ENCODE data around the gene IL31RA.
"Not testable (repeated sequence)": the region's sequence is repeated elsewhere in the genome, so short reads cannot be mapped to it uniquely, and the experiment has no call there.

IL31RA gene

DNA sequence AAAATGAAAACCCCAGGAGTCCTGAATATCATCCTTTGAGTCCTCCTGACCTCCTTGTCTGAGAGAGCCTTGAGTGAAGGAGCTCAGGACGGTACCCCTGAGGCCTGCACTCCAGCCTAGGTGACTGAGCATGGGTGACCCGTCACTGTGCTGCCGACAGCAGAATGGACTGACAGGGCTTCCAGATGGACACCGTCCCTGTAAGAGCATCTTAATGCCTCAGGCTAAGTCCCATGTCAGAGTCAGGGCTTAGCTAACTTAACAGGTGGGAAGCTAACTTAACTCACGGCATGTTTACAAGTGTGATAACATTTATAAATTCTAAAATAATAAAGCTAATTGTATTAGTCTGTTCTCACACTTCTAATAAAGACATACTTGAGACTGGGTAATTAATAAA lies 75.3 kb downstream of the IL31RA start:
- DNase-seq (ENCODE audit: low spot score) = no peak

DNA sequence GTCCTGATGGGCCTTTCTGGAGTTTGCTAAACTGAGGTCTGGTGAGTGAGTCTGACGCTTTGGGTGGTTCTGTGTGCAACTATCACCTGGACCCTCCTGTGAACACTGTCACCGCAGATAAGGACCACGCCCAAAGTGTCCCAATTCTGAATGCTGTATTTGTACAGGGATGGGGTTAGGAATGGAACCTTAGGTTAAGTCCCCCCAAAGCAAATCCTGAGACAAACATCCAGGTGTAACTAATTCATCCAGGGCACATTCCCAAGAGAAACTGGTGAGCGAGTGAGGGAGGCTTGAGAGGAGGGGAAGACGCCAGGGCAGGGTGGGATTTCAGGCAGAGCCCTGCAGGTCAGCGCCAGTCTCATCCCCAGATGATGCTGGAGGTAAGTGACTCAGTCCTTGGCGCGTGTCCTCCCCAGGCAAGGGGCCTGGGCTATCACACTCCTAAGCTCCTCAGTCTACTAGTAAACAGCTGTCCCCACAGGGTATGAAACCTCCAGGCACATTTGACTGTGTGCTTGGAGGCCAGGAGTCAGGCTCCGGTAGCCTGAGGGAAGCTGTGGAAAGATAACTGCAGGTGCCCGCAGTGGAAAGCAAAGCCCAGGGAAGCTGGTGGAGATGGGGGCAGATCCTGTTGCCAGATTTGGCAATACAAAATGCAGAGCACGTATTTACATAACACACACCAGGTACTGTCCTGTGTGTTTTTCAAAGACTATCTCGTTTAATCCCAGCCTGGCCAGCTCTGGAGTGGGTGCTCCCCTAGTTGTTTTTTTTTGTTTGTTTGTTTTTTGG lies 76.9 kb downstream of the IL31RA start:
- DNase-seq (ENCODE audit: low spot score) = no peak

DNA sequence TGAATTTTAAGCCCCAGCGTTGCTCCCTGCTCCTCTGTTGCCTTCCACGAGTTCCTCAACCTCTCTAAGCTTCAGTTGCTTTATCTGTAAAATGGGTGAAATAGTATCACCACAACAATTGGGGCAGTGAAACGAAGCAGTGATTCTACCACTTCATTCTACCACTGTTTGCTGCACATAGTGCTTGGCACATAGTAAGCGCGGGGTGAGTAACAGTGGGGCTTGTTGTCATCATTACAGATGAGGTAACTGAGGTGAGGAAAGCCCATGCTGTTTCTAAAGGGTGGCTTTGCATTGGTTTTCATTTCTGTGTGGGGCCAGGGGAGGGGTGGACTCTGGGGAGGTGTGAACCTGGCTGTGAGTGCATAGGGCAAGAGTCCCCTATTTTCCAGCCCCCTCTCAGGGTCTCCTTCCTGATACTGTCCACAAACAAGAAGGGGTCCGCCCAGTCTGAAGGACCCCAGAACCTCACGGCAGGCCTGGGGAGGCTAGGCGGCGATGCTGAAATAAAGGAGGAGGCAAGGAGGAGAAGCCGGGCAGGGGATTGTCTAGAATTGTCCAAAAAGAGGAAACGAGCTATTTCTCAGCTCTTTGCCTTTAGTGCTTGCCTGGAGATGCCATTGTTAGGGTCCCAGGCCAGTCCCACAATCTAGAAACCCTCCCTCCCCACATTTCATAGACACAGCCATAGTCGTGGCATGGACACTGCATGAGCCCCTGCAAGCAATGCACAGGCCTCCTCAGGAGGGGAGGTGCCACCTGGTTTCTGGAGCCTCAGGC lies 78.1 kb downstream of the IL31RA start:
- DNase-seq (ENCODE audit: low spot score) = no peak

DNA sequence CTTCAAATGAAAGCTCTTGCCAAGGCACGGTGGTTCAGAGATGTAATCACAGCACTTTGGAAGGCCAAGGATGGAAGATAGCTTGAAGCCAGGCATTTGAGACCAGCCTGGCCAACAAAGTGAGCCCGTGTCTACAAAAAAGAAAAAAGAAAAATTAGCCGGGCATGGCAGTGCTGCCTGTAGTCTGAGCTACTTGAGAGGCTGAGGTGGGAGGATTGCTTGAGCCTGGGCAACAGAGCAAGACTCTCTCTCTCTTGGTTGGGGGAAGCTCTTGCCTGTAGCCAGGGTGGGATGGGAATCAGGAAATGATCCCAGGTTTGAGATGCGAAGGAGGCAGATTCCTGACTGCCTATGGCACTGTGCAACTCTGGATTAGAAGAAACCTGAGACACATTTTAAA lies 81.5 kb downstream of the IL31RA start:
- no peak for DNase-seq (ENCODE audit: low spot score)

DNA sequence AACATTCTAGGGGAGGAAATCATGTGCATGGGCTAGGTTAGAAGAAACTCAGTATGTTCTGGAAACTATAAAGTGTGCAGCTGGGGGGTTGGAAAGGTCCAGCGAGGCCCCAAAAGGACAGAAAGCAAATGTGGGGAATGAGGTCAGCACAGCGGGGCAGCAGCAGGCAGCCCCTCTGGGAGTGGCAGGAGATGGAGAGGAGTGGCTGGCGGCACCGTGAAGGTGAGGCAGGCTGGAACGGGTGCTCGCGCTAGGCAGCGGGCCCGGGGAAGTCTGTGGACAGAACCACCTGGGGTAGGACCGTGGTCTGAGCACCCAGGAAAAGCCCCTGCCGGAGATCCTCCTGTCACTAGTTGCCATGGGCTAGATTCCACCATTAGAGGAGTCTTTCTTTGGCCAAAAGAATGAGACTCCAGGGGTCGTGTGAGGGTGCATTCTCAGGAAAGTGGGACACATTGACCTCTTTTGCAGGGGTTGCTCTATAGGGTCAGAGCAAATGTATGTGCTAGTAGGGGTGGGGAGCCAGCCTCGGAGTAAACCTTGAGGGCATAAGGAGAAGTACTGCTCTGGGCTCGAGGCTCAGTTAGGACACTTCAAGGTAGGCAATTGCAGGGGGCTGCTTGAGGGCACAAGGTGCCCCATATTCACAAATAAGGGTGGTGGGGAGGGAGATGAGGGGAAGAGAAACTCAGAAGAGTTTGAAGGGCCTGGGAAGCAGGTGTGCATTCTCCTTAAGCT lies 82.4 kb downstream of the IL31RA start:
- no peak for DNase-seq (ENCODE audit: low spot score)

DNA sequence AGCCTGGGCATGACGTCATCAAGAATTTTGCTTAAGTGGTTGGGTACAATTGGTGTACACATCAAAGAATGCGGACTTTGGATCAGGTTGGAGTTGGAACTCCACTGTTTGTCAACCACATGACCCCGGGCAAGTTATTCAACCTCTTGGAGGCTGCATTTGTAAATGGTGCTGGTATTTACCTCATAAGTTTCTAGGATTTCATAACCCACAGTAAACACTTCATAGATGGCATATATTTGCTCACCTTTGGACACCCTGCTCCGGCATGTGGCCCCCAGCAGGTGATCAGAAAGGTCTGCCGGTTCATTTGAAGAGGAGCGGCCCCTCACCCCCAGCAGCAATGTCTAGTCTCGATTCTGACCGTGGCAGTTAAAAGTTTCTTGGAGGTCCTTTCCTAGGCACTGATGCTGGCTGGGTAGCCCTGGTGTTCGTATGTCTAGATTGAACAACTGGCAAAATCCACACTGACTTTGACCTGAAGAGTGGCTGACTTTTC lies 83.0 kb downstream of the IL31RA start:
- peak; percentile 73 for DNase-seq (ENCODE audit: low spot score)

DNA sequence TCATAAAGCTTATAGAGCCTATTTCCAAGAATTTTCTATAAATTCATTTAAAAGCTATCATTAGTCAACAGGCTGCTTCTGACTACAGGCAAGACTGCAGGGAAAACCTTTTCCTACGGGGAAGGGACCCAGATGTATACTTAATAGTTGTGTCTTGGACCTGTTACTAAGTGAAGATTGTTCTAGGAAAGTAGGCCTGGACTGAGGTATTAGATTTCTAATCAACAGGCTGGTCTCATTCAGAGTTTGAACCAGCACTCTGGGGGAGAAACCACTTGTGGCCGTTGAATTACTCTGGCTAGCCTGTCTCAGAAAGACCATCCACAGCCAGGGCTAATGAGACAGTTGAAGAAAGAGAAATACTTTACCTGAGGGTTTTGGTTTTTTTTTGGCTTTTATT lies 83.6 kb downstream of the IL31RA start:
- no peak for DNase-seq (ENCODE audit: low spot score)

DNA sequence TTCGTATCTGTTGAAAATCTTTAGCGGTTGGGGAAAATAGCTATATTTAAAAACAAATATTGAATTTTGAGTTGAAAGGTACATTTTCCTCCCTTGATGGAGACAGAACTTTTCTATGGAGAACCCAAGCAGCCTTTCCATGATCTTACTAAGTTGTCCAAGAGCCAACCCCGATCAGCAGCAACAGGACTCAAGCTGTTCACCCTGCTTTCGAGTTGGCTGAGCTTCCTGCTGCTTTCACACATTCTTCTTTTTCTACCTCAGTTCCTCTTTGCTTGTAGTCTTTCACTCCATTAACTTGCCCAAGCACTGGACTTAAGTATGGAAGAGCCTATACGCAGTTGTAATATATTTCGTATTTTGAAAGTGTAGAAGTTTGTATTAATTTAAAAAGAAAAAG lies 84.2 kb downstream of the IL31RA start:
- DNase-seq (ENCODE audit: low spot score) = no peak

DNA sequence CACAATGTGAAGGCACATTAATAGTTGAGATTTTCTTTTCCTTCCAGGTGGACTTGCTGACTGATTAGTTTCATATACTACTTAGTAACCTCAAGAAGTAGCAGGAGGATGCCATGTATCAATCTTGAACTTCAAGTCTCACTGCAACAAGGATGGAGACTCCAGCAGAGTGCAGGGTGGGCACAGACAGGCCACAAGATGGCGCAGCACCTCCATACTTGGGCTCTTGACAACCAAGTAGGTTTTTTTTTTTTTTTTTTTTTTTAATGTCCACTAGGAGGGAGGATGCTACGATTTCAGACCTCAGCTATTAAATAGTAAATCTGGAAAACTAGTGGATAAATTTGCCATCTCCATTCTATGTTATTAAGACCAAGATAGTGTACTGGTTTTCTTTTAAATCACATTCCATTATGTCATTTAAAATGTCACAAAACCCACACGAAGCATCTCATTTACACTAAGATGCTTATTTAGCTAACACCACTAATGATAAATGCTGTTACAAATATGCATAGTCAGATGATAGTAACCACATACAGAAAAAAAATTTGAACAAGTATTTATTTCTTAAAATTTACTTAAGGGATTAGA lies 85.0 kb downstream of the IL31RA start:
- DNase-seq (ENCODE audit: low spot score) = peak; percentile 64

DNA sequence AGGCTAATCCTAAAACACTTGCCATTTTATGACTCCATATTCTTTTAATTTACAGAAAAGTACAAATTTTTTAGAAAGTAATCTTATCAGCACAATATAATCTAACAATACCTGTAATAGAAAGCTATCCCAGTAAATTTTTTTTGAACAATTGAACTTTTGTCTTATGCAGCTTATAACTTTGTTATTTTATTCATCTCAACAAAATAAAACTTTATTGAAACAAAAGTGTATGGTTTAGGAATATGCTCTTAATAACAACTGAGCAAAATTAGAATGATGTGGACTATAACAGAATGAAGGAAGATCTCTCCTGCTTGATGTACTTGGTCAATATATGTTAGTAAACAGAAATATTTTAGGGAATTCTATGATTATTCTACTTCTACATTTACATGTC lies 86.4 kb downstream of the IL31RA start:
- DNase-seq (ENCODE audit: low spot score) = not testable (repeated sequence)

DNA sequence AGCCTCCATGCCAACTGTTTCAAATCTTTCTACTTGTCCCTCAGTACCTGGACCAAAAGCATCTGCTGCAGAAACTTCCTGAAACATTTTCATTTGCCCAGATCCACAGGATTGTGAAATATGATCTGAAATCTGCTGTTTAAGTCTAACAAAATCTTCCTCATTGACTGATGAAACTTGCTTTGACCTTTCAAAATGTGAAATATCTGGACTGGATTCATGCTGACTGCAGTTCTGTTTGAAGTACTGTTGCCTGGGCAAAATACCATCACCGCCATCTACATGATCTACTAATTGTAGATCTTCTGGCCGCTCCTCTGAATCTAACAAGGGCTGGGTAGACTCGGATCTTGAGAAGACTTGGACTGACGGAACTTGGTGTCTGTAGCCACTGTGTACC lies 90.0 kb downstream of the IL31RA start:
- not testable (repeated sequence) for DNase-seq (ENCODE audit: low spot score)

DNA sequence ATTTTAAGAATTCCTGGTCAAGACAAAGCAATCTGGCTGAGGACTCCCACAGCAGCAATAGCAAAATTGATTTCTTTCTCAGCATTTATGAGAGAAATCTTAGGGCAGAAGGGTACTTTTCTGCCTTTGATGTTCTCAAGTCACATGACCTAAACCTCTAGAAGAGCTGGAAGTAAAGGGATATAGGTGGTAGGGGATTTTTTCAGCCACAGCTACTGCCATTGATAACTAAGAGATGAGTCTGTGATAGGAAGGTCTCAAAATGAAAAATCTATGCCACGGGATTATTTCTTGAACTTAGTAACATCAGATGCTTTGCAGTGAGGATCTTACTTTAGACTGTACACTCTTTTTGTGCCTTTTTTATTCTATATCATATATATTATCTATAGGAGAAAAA lies 108.1 kb downstream of the IL31RA start:
- DNase-seq (ENCODE audit: low spot score) = no peak

DNA sequence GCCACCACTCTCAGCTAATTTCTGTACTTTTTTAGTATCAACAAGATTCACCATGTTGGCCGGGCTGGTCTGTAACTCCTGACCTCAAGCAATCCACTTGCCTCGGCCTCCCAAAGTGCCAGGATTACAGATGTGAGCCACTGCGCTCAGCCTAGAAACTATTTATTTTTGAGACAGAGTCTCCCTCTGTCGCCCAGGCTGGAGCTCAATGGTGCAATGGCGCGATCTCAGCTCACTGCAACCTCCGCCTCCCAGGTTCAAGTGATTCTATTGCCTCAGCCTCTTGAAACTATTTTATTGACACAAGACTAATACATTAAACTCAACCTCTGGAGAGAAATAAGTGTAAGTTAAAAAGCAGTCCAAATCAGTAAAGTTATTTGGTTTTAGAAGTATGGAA lies 109.6 kb downstream of the IL31RA start:
- DNase-seq (ENCODE audit: low spot score) = no peak

DNA sequence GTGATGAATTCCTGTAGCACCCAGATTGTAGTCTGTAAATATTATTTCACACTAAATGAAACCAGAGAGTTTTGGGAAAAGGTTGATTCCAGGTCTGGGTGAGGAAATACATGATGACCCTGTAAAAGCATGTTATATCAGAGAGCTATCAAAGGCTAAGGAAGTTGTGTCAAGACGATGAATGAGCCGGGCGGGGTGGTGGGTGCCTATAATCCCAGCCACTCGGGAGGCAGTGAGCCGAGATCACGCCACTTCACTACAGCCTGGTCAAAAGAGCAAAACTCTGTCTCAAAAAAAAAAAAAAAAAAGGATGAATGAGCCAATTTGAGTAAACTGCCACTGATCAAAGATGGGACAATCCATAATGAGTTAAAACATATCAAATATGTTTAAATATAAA lies 114.4 kb downstream of the IL31RA start:
- DNase-seq (ENCODE audit: low spot score) = no peak

DNA sequence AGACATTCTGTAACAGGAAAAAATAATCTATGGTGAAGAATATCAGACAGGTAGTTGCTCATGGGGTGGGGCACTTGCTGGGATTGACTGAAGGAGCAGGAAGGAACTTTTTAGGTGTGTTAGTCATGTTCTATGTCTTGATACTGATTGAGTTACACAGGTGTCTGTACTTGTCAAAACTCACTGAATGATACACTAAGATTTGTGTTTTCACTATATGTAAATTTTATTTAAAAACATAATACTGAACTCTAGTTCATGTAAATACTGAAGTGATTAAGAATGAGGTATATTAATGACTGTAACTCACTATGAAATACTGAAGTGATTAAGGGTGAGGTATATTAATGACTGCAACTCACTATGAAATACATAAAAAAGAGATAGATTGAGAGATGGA lies 115.1 kb downstream of the IL31RA start:
- DNase-seq (ENCODE audit: low spot score) = no peak

DNA sequence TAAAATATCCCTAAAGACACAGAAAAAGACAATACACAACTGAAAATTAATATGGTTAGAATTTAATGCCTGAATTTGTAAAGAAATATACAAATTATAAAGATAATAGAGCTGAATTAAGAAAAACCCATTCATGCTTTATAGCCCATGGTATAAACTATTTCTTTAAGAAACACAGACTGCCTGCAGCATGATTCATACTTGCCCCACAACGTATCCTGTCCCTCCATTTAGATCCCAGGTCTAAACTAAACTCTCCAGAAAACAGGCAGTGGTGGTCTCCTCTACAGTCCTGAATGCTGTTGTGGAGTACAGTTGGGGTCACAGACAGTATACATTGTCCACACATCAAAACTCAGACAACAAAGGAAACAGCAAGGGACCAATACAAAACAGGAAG lies 118.8 kb downstream of the IL31RA start:
- DNase-seq (ENCODE audit: low spot score) = no peak

Data from SW480 (cell line).